HepG2 (cell line): ENCODE data around the gene DOP1B. TPM values are rescaled to one million over a fixed set of nuclear protein-coding genes. Genes with fewer than 3 reads are reported as not detected.
A peak's percentile ranks its signal among the peaks of the same experiment; 100 is the strongest.

Experiments
- DMAP1 ChIP-seq: IDR thresholded peaks from 2 replicates; pipeline ENCODE4 v1.6.1; 2016
- FOXA3 ChIP-seq: IDR thresholded peaks from 2 replicates; pipeline ENCODE4 v1.6.1; 2016; ENCODE audit warnings: missing genetic modification reagents, missing compliant biosample characterization
- FOXC1 ChIP-seq: sonication (generic); formaldehyde crosslinking; IDR thresholded peaks from 2 replicates; pipeline ENCODE4 v1.8.0; 2022; ENCODE audit warnings: mild to moderate bottlenecking, missing genetic modification reagents, borderline replicate concordance
- GTF3A ChIP-seq: sonication (generic); formaldehyde crosslinking; conservative IDR thresholded peaks from 2 replicates; pipeline ENCODE4 v1.4.0; 2020; ENCODE audit warnings: mild to moderate bottlenecking, missing genetic modification reagents
- HOXA5 ChIP-seq: sonication (generic); formaldehyde crosslinking; IDR thresholded peaks from 2 replicates; pipeline ENCODE4 v1.4.0; 2020; ENCODE audit warnings: missing genetic modification reagents
- IRX3 ChIP-seq: sonication (generic); formaldehyde crosslinking; IDR thresholded peaks from 2 replicates; pipeline ENCODE4 v1.8.1; 2023; ENCODE audit warnings: mild to moderate bottlenecking, low read depth, missing genetic modification reagents, borderline replicate concordance
- MIER2 ChIP-seq: IDR thresholded peaks from 2 replicates; pipeline ENCODE4 v1.6.1; 2016; ENCODE audit warnings: missing biosample characterization, missing genetic modification reagents
- PHF20 ChIP-seq: sonication (generic); formaldehyde crosslinking; IDR thresholded peaks from 2 replicates; pipeline ENCODE4 v1.5.0; 2020; ENCODE audit warnings: mild to moderate bottlenecking, missing genetic modification reagents
- ZNF33B ChIP-seq: sonication (generic); formaldehyde crosslinking; IDR thresholded peaks from 2 replicates; pipeline ENCODE4 v1.5.1; 2020; ENCODE audit warnings: mild to moderate bottlenecking, missing genetic modification reagents
- ZNF430 ChIP-seq: sonication (generic); formaldehyde crosslinking; IDR thresholded peaks from 2 replicates; pipeline ENCODE4 v1.9.0; 2021; ENCODE audit warnings: mild to moderate bottlenecking, missing genetic modification reagents
- ZNF777 ChIP-seq: sonication (generic); formaldehyde crosslinking; IDR thresholded peaks from 2 replicates; pipeline ENCODE4 v1.4.0; 2020; ENCODE audit warnings: missing genetic modification reagents
- polyA plus RNA-seq, 8 experiments: library from polyadenylated mRNA; depleted of rRNA in 3 of 8; stranded (reverse) in 7 of 8; unstranded in 1 of 8; fragments of >200 nt; fragmentation: Illumina TruSeq in 4 of 8; extraction: Trizol in 4 of 8; gene quantifications; 2 replicates each; pipeline versions ENCODE4 v1.2.1 to v1.2.3, GENCODE V29; 2011 to 2016; ENCODE audit warnings: low read depth in 4 of 8, missing spikeins in 1 of 8, mixed read lengths in 1 of 8; ENCODE audit not compliant: insufficient read depth in 1 of 8
- total RNA-seq, 5 experiments: library from RNA; depleted of rRNA; stranded (reverse); fragments of >200 nt; fragmentation: Illumina TruSeq; extraction: Trizol; gene quantifications; 2 replicates each; pipeline ENCODE4 v1.2.3, GENCODE V29; 2016; ENCODE audit warnings: low read depth in 1 of 5
- TF ChIP-seq, protein P1 (sequence below): sonication (generic); formaldehyde crosslinking; IDR thresholded peaks from 2 replicates; pipeline ENCODE4 v1.5.0; 2020; ENCODE audit warnings: missing genetic modification reagents
- TF ChIP-seq, protein P2 (sequence below): sonication (generic); formaldehyde crosslinking; IDR thresholded peaks from 2 replicates; pipeline ENCODE4 v1.8.1; 2022; ENCODE audit warnings: low read depth, mild to moderate bottlenecking, missing genetic modification reagents
- TF ChIP-seq, protein P3 (sequence below): IDR thresholded peaks from 2 replicates; pipeline ENCODE4 v1.6.1; 2016; ENCODE audit warnings: control low read depth
- TF ChIP-seq, protein P4 (sequence below): IDR thresholded peaks from 2 replicates; pipeline ENCODE4 v1.6.1; 2016; ENCODE audit warnings: mild to moderate bottlenecking

DOP1B gene
- total and polyA plus RNA-seq, 2 of the 13 experiments (the other 11 are each of a cell fraction or from before 2014, with no cell fraction given): 2.8 to 3.2 TPM

DNA sequence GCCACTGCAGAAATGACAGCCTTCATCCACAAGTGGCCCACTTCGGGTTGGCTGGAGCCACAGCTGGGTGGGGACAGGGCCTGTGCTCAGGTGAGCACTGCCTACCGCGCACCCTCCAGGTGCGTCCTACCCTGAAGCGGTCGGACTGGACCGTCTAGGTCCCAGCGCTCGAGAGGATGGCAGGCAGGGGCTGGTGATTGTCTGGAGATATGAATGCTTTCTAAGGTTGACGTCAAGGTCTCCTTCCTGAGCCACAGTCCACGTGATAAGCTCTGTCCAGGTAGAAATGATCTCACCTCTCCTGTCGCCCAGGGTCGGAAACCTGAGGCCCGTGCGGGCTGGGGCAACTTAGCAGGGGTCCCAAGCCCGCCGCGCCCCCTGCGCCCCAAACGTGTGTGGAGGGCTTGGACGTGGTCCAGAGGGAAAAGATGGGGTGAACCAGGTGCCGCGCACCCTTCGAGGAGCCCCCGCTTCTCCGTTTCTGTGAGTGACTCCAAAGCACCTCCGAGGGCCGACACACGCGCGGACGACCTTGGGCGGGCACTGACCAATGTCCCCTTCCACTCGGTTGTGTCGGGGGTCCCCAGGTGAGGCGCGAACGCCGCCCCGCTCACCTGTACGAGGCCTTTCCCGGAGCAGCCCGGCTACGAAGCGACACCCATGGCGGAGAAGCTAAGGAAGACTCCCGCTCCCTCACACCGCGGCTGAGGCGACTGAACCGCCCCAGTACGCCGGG, 853 bp upstream of the DOP1B start (continued):
- TF ChIP-seq FOXC1: no peak
- no peak for TF ChIP-seq IRX3 (CRISPR knock-in tag)
- no peak for TF ChIP-seq PHF20 (CRISPR knock-in tag)
- TF ChIP-seq DMAP1 (CRISPR knock-in tag): 0 out of 2 replicates have a peak, but pooled peaks have one; percentile 32
- TF ChIP-seq, protein P1, sequence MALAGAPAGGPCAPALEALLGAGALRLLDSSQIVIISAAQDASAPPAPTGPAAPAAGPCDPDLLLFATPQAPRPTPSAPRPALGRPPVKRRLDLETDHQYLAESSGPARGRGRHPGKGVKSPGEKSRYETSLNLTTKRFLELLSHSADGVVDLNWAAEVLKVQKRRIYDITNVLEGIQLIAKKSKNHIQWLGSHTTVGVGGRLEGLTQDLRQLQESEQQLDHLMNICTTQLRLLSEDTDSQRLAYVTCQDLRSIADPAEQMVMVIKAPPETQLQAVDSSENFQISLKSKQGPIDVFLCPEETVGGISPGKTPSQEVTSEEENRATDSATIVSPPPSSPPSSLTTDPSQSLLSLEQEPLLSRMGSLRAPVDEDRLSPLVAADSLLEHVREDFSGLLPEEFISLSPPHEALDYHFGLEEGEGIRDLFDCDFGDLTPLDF: no peak
- no peak for TF ChIP-seq FOXA3
- no peak for TF ChIP-seq HOXA5 (CRISPR knock-in tag)
- TF ChIP-seq, protein P2, sequence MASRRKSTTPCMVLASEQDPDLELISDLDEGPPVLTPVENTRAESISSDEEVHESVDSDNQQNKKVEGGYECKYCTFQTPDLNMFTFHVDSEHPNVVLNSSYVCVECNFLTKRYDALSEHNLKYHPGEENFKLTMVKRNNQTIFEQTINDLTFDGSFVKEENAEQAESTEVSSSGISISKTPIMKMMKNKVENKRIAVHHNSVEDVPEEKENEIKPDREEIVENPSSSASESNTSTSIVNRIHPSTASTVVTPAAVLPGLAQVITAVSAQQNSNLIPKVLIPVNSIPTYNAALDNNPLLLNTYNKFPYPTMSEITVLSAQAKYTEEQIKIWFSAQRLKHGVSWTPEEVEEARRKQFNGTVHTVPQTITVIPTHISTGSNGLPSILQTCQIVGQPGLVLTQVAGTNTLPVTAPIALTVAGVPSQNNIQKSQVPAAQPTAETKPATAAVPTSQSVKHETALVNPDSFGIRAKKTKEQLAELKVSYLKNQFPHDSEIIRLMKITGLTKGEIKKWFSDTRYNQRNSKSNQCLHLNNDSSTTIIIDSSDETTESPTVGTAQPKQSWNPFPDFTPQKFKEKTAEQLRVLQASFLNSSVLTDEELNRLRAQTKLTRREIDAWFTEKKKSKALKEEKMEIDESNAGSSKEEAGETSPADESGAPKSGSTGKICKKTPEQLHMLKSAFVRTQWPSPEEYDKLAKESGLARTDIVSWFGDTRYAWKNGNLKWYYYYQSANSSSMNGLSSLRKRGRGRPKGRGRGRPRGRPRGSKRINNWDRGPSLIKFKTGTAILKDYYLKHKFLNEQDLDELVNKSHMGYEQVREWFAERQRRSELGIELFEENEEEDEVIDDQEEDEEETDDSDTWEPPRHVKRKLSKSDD (CRISPR knock-in tag): no peak
- TF ChIP-seq, protein P3, sequence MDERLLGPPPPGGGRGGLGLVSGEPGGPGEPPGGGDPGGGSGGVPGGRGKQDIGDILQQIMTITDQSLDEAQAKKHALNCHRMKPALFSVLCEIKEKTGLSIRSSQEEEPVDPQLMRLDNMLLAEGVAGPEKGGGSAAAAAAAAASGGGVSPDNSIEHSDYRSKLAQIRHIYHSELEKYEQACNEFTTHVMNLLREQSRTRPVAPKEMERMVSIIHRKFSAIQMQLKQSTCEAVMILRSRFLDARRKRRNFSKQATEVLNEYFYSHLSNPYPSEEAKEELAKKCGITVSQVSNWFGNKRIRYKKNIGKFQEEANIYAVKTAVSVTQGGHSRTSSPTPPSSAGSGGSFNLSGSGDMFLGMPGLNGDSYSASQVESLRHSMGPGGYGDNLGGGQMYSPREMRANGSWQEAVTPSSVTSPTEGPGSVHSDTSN: no peak
- TF ChIP-seq ZNF430 (CRISPR knock-in tag): 0 out of 2 replicates have a peak, but pooled peaks have one; percentile 28
- no peak for TF ChIP-seq MIER2 (CRISPR knock-in tag)
- TF ChIP-seq ZNF33B (CRISPR knock-in tag): no peak
- TF ChIP-seq, protein P4, sequence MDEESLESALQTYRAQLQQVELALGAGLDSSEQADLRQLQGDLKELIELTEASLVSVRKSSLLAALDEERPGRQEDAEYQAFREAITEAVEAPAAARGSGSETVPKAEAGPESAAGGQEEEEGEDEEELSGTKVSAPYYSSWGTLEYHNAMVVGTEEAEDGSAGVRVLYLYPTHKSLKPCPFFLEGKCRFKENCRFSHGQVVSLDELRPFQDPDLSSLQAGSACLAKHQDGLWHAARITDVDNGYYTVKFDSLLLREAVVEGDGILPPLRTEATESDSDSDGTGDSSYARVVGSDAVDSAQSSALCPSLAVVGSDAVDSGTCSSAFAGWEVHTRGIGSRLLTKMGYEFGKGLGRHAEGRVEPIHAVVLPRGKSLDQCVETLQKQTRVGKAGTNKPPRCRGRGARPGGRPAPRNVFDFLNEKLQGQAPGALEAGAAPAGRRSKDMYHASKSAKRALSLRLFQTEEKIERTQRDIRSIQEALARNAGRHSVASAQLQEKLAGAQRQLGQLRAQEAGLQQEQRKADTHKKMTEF (CRISPR knock-in tag): 0 out of 2 replicates have a peak, but pooled peaks have one; percentile 17
- no peak for TF ChIP-seq GTF3A (CRISPR knock-in tag)
- peak; percentile 50 for TF ChIP-seq ZNF777 (CRISPR knock-in tag)
